A549 treated with ZK216348 at 1 μM for 4 hours (cell line): ENCODE measurements around the gene HJV. TPM values are rescaled to one million over a fixed set of nuclear protein-coding genes. Genes with fewer than 3 reads are reported as not detected.

Experiments
- total RNA-seq: library from RNA; stranded (reverse); fragments of 200-300 nt; extraction: Qiagen RNA extraction; gene quantifications from 5 replicates; pipeline ENCODE4 v1.2.3, GENCODE V29; 2022; ENCODE audit warnings: low read depth

HJV gene
- total RNA-seq, result not detected in 5 replicates

GRCh38 chr1:146021622-146022402 is at the start of gene HJV:
Gene HJV (minus strand): TSS chr1:146021735. CDS start chr1:146020231, 1,504 bp downstream.

GRCh38 chr1:145996433-145997015 is 25.0 kb downstream of the HJV start, which contains the start of gene TXNIP:
Gene TXNIP (minus strand): TSS chr1:145996579. CDS start chr1:145996266, 313 bp downstream.

Other genes starting within 250 kb of the HJV start
- 11.1 to 12.5 TPM (median 12.1 TPM) in 5 replicates for gene RNF115, start 197.6 kb downstream of the HJV start, total RNA-seq
- 33.2 to 36.2 TPM (median 34.6 TPM) in 5 replicates for gene POLR3C, start 197.5 kb downstream of the HJV start, total RNA-seq
- 5.2 to 7.7 TPM (median 6.4 TPM) in 5 replicates for gene NUDT17, start 176.1 kb downstream of the HJV start, total RNA-seq
- gene PIAS3, start 162.7 kb downstream of the HJV start, total RNA-seq, result 29.2 to 40.6 TPM (median 34.2 TPM) in 5 replicates
- gene ANKRD35, start 135.9 kb downstream of the HJV start, total RNA-seq, result not detected in 5 replicates
- gene ITGA10, start 111.7 kb downstream of the HJV start, total RNA-seq, result 0.88 to 1.7 TPM (median 1.1 TPM) in 5 replicates
- 25.4 to 40.2 TPM (median 31.3 TPM) in 5 replicates for gene PEX11B, start 103.0 kb downstream of the HJV start, total RNA-seq
- gene RBM8A, start 94.3 kb downstream of the HJV start, total RNA-seq, result 207 to 293 TPM (median 217 TPM) in 5 replicates
- 7.7 to 12.6 TPM (median 12.0 TPM) in 5 replicates for gene LIX1L, start 63.7 kb downstream of the HJV start, total RNA-seq
- 0.11 to 0.36 TPM (median 0.20 TPM) in 5 replicates for gene ANKRD34A, start 57.2 kb downstream of the HJV start, total RNA-seq
- gene POLR3GL, start 57.0 kb downstream of the HJV start, total RNA-seq, result 10.3 to 13.0 TPM (median 11.8 TPM) in 5 replicates
- gene TXNIP, start 25.2 kb downstream of the HJV start, total RNA-seq, result 0.14 to 0.45 TPM (median 0.28 TPM) in 5 replicates
- 0.55 to 0.85 TPM (median 0.67 TPM) in 5 replicates for gene NBPF10, start 123.1 kb upstream of the HJV start, total RNA-seq
- 13.7 to 18.3 TPM (median 16.9 TPM) in 5 replicates for gene NOTCH2NLA, start 207.3 kb upstream of the HJV start, total RNA-seq